Measurements from ENCODE around the gene ADCY9.

The ADCY9 gene

DNA sequence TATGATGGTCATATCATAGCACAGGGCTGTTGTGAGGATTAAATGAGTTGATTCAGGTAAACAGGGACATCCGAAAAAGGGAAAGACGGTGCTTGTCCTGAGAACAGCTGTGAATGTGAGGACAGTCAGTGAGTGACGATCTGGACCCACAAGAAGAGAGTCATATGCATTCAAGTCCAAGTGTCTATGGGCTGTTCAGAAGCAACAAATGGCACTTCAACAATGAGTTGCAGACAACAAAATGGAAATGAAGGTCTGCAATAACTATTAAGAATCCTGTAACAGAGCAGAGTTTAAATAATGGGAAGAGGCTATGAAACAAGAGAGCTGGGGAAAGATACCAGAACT lies 100.3 kb downstream of the ADCY9 start:
- H3K4me3 ChIP-seq (replicated peaks in 1 of 2; ENCODE audit: low read depth in 2 of 2, low read length in 2 of 2): no peak overlapping the region
- no peak for DNase-seq (ENCODE audit: low read depth in 2 of 2)
- TF ChIP-seq, protein P1, sequence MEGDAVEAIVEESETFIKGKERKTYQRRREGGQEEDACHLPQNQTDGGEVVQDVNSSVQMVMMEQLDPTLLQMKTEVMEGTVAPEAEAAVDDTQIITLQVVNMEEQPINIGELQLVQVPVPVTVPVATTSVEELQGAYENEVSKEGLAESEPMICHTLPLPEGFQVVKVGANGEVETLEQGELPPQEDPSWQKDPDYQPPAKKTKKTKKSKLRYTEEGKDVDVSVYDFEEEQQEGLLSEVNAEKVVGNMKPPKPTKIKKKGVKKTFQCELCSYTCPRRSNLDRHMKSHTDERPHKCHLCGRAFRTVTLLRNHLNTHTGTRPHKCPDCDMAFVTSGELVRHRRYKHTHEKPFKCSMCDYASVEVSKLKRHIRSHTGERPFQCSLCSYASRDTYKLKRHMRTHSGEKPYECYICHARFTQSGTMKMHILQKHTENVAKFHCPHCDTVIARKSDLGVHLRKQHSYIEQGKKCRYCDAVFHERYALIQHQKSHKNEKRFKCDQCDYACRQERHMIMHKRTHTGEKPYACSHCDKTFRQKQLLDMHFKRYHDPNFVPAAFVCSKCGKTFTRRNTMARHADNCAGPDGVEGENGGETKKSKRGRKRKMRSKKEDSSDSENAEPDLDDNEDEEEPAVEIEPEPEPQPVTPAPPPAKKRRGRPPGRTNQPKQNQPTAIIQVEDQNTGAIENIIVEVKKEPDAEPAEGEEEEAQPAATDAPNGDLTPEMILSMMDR (IDR thresholded peaks at IDR 0.05; ENCODE audit: low read depth, low read length): no peak

DNA sequence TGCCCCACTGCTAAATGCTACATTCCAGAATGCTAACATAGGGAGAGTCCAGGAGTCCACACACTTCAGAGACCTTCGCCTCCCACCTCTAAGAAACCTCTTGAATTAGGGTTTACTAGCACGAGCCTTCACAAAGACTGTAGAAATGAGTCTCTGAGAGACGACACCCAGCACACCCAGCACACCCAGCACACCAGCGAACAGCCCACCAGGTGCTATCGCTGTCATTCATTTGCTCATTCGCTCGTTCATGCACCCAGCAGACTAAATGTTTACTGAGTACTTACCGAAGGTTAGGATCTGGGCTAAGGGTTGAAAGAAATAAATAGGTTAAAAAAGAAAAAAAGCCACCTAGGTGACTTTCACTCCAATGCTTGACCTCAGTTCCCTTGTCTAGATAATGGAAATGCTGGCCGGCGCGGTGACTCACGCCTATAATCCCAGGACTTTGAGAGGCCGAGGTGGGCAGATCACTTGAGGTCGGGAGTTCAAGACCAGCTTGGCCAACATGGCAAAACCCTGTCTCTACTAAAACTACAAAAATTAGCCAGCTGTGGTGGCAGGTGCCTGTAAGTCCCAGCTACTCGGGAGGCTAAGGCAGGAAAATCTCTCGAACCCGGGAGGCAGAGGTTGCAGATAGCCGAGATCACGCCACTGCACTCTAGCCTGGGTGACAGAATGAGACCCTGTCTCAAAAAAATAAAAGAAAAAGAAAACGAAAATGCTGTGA lies 100.8 kb downstream of the ADCY9 start:
- DNase-seq (ENCODE audit: low read depth in 2 of 2): no peak
- TF ChIP-seq, protein P1 (IDR thresholded peaks at IDR 0.05; ENCODE audit: low read depth, low read length): no peak
- no peak overlapping the region for H3K4me3 ChIP-seq (replicated peaks in 1 of 2; ENCODE audit: low read depth in 2 of 2, low read length in 2 of 2)

DNA sequence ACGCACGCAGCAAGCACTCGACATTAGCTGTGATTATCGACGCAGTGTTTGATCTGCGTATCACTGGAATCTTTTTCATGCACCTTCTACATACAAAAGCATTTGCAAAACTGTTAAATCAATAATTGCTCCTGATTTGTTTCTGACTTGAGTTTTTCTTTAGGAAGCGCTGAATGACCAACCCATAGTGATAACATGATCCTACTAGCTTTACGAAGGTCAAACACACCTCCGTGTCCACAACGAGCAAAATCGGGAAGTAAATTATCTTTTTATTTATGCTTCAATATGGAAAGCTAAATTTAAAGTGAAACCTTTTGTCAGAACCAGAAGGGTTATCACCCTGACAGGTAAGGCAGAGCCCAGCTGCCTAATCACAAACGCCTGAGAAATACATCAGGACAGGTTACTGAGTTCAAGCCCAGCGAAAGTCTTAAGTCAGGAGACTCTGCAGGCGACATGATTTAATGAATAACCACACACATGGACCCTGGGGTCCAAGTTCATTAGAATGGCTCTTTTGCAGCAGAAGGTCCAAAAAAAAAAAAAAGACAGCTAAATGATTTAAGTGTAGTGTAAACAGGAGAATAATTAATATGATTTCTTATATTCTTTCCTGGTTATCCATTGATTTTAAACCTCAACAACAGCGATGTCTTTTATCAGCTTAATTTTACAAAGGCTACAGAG lies 104.2 kb downstream of the ADCY9 start:
- no peak for DNase-seq (ENCODE audit: low read depth in 2 of 2)
- no peak overlapping the region for H3K4me3 ChIP-seq (replicated peaks in 1 of 2; ENCODE audit: low read depth in 2 of 2, low read length in 2 of 2)
- TF ChIP-seq, protein P1 (IDR thresholded peaks at IDR 0.05; ENCODE audit: low read depth, low read length): no peak

DNA sequence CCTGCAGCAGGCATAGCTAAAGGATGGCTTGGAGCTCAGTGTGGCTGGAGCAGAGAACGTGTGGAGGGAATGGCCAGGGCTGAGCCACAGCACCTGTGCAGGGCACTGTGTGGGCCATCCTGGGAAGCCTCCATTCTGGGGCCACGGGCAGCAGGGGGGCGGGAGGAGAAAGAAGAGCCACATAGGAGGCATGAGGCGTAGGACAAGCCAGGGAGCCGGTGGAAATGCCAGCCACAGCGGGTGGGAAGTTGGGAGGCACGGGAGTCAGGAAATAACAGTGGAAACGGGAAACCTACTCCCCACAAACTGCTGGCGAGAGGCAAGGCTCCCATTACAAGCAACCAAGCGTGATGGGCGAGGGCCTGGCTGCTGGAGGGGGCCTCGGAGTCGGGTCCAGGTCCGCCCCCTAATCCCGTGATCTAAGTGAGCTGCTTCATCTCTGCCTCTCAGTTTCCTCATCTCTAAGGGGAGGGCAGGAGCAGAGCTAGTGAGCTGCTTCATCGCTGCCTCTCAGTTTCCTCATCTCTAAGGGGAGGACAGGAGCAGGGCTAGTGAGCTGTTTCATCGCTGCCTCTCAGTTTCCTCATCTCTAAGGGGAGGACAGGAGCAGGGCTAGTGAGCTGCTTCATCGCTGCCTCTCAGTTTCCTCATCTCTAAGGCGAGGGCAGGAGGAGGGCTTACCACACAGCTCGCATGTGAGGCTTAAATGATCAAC lies 104.9 kb downstream of the ADCY9 start:
- TF ChIP-seq, protein P1 (IDR thresholded peaks at IDR 0.05; ENCODE audit: low read depth, low read length): no peak
- no peak overlapping the region for H3K4me3 ChIP-seq (replicated peaks in 1 of 2; ENCODE audit: low read depth in 2 of 2, low read length in 2 of 2)
- no peak for DNase-seq (ENCODE audit: low read depth in 2 of 2)

DNA sequence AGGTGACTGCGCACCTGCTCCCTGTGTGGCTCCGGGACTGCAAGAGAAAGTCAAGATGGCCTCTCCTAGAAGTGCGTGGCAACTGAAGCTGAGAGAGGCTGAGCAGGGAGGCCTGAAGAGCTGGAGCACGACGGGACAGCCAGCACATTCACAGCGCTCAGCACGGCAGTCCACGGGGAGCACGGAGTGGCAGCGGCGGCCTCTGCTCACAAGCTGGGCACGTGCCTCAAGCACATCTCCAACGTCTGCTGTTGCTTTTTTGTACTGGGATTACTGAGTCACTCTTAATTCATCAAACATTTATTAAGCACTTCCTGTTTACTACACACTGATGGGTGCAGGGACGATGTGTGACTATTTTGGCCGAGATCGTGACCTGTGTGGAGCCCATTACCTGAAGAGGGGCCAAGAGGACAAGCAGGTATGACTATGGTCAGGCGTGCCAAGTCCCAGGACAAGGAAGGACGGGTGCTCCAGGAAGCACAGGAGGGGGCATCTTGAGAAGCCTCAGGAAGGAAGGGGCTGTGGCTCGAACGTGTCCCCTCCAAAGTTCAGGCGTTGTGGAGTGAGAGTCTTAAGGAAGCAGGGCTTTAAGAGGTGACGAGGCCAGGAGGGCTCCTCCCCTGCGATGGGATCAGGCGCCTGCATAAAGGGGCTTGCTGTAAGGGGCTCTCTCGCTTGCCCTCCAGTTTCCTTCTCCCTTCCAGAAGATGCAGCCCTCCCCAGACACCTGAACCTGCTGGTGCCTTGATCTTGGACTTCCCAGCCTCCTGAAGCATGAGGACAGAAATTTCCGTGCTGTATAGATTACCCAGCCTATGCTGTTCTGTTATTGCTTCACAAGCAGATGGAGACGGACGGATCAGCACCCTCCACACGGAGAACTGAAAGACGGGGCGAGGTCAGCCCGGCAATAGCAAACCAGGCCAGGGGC lies 105.8 kb downstream of the ADCY9 start:
- no peak overlapping the region for H3K4me3 ChIP-seq (replicated peaks in 1 of 2; ENCODE audit: low read depth in 2 of 2, low read length in 2 of 2)
- TF ChIP-seq, protein P1 (IDR thresholded peaks at IDR 0.05; ENCODE audit: low read depth, low read length): no peak
- no peak for DNase-seq (ENCODE audit: low read depth in 2 of 2)

DNA sequence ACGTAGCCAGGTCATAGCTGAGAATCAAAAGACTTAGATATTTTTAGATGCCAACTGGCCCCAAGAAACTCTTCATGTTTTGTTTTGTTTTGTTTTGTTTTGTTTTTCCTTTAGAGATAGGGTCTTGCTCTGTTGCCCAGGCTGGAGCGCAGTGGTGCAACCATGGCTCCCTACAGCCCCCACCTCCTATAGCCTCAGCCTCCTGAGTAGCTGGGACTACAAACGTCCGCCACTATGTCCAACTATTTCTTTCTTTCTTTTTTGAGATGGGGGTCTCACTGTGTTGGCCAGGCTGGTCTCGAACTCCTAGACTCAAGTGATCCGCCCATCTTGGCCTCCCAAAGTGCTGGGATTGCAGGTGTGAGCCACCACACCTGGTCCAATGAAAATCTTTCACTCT lies 107.1 kb downstream of the ADCY9 start:
- no peak for DNase-seq (ENCODE audit: low read depth in 2 of 2)
- TF ChIP-seq, protein P1 (IDR thresholded peaks at IDR 0.05; ENCODE audit: low read depth, low read length): no peak
- no peak overlapping the region for H3K4me3 ChIP-seq (replicated peaks in 1 of 2; ENCODE audit: low read depth in 2 of 2, low read length in 2 of 2)
